ENCODE measurements around the gene PBOV1. TPM values are rescaled to one million over a fixed set of nuclear protein-coding genes. Genes with fewer than 3 reads are reported as not detected.

Gene PBOV1
- total RNA-seq, 4 donors from 2014 or later: not detected

DNA sequence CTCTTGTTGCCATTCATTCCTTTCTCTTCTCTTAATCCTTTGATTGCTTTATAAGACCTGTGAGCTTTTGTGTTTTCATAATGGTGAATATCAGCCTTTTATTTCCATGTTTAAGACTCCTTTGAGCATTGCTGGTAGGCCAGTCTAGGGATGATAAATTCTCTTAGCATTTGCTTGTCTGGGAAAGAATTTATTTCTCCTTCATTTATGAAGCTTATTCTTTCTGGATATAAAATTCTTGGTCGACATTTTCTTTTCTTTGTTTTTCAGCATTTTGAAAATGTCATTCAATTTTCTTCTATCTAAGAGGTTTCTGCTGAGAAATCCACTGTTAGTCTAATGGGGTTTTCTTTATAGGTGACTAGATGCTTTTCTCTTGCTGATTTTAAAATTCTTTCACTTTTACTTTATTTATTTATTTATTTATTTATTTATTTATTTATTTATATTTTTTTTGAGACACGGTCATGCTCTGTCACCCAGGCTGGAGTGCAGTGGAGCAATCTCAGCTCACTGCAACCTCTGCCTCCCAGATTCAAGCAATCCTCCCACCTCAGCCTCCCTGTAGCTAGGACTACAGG is 41.5 kb downstream of the PBOV1 start:
- Histone ChIP-seq H3K27ac (no peak overlapping the region), H3K9me3 (peaks cover 0 to 28% (median 12%) of the 10 kb centered on the region in 4 donors), H3K36me3 (no peaks in the 10 kb centered on the region), H3K27me3 (no peaks in the 10 kb centered on the region), H3K4me3 (no peak overlapping the region), H3K4me1 (no peaks in the 10 kb centered on the region)
- DNase-seq (ENCODE audit: low spot score in 2 of 2): no peak
- WGBS, 2 donors: 94 to 95% methylated on average over 2 of the region's 2 CpGs
- TF ChIP-seq, protein P1, sequence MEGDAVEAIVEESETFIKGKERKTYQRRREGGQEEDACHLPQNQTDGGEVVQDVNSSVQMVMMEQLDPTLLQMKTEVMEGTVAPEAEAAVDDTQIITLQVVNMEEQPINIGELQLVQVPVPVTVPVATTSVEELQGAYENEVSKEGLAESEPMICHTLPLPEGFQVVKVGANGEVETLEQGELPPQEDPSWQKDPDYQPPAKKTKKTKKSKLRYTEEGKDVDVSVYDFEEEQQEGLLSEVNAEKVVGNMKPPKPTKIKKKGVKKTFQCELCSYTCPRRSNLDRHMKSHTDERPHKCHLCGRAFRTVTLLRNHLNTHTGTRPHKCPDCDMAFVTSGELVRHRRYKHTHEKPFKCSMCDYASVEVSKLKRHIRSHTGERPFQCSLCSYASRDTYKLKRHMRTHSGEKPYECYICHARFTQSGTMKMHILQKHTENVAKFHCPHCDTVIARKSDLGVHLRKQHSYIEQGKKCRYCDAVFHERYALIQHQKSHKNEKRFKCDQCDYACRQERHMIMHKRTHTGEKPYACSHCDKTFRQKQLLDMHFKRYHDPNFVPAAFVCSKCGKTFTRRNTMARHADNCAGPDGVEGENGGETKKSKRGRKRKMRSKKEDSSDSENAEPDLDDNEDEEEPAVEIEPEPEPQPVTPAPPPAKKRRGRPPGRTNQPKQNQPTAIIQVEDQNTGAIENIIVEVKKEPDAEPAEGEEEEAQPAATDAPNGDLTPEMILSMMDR (IDR thresholded peaks at IDR 0.05): no peak
- TF ChIP-seq POLR2A (IDR thresholded peaks at IDR 0.05): no peak
- no peak for TF ChIP-seq EP300 (IDR thresholded peaks at IDR 0.05)

DNA sequence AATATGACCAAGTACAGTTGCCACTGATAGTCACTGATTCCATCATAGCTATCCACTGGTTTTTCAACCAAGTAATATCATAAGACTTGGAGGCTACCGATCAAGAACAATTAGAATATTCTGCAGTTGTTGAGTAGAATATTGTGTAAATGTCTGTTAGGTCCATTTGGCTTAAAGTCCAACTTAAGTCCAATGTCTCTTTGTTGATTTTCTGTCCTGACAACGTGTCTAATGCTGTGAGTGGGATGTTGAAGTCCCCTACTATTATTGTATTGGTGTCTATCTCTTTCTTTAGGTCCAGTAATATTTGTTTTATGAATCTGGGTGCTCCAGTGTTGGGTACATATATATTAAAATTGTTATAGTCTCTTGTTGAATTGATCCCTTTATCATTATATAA is 42.7 kb downstream of the PBOV1 start:
- DNase-seq (ENCODE audit: low spot score in 2 of 2): no peak
- H3K4me3 ChIP-seq: no peak overlapping the region
- TF ChIP-seq POLR2A (IDR thresholded peaks at IDR 0.05) (no peak), EP300 (IDR thresholded peaks at IDR 0.05) (no peak)
- TF ChIP-seq, protein P1 (IDR thresholded peaks at IDR 0.05): no peak
- no peak overlapping the region for H3K27ac ChIP-seq
- no peaks in the 10 kb centered on the region for H3K4me1 ChIP-seq
- H3K27me3 ChIP-seq: no peaks in the 10 kb centered on the region
- no peaks in the 10 kb centered on the region for H3K36me3 ChIP-seq
- WGBS, 2 donors: 85 to 91% methylated on average over 2 of the region's 2 CpGs
- peaks cover 0 to 28% (median 12%) of the 10 kb centered on the region in 4 donors for H3K9me3 ChIP-seq

Other genes starting within 250 kb of the PBOV1 start
- 10 to 100 TPM; 15.3 to 29.1 (median 27.7) TPM for gene PERP, start 111.1 kb downstream of the PBOV1 start, total RNA-seq
- 1 to 10 TPM; 3.9 to 6.9 (median 5.4) TPM for gene ARFGEF3, start 56.6 kb downstream of the PBOV1 start, total RNA-seq
- gene SMIM28, start 159.4 kb upstream of the PBOV1 start, total RNA-seq: not detected
- 100 to 1,000 TPM; 120 to 243 (median 185) TPM for gene HEBP2, start 185.7 kb upstream of the PBOV1 start, total RNA-seq

All from tibial nerve (tissue), 4 donors.